OCI-LY3 (cell line): ENCODE results near the gene MMP17.

ENCODE experiments used
- EZH2phosphoT487 ChIP-seq: fragments of 200-600 bp; shearing (Covaris generic); IDR thresholded peaks from 2 replicates; pipeline ENCODE4 v1.6.1; 2018; ENCODE audit warnings: antibody characterized with exemption, mixed run types, low read depth
- TF ChIP-seq, protein P1 (sequence below): fragments of 200-600, 300-600 bp; sonication (generic); IDR thresholded peaks from 2 replicates; pipeline ENCODE4 v1.5.1; 2014; ENCODE audit warnings: antibody characterized with exemption, low read length, low read depth

DNA sequence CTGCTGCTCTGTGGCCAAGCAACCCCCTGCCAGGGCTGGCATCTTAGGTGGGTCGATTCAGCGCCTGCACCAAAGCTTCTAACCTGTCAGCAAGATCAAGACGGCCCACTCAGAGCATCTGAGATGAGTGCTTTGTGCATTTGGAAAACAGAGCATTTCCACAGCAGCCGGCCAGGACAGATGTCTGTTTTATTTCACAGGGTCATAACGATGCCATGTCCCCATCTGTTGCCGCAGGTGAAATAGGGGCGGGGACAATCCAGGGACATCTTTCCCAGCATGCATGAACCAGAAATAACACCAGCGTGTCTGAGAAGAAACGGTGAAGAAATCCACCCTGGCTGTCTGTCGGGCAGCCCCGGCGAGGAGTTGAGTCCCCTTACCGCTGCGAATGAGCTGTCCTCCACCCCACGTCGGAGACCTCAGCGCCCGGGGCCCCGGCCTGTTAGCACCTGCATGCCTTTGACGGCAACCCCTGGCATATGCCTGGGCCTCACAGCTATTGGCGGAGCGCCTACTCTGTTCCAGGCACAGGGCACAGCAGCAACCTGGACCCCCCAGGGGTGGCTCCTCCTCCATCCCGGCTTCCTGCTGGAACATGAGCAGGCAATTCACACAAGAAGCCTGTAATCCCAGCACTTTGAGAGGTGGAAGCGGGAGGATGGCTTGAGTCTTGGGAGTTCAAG is 35.7 kb downstream of the MMP17 start:
- TF ChIP-seq, protein P1, sequence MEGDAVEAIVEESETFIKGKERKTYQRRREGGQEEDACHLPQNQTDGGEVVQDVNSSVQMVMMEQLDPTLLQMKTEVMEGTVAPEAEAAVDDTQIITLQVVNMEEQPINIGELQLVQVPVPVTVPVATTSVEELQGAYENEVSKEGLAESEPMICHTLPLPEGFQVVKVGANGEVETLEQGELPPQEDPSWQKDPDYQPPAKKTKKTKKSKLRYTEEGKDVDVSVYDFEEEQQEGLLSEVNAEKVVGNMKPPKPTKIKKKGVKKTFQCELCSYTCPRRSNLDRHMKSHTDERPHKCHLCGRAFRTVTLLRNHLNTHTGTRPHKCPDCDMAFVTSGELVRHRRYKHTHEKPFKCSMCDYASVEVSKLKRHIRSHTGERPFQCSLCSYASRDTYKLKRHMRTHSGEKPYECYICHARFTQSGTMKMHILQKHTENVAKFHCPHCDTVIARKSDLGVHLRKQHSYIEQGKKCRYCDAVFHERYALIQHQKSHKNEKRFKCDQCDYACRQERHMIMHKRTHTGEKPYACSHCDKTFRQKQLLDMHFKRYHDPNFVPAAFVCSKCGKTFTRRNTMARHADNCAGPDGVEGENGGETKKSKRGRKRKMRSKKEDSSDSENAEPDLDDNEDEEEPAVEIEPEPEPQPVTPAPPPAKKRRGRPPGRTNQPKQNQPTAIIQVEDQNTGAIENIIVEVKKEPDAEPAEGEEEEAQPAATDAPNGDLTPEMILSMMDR = no peak
- TF ChIP-seq EZH2phosphoT487 = no peak
